SU-DHL-6 (cell line): ENCODE results near the gene CPB1.

ENCODE experiments used
- EZH2phosphoT487 ChIP-seq: fragments of 200-600 bp; sonication (generic), shearing (Covaris generic); conservative IDR thresholded peaks from 2 replicates; pipeline ENCODE4 v1.6.1; 2018; ENCODE audit warnings: mild to moderate bottlenecking, antibody characterized with exemption, low read length, moderate library complexity, mixed read lengths
- TF ChIP-seq, protein P1 (sequence below): fragments of 200-600 bp; sonication (generic); IDR thresholded peaks from one replicate; pipeline ENCODE4 v1.5.1; 2017; ENCODE audit warnings: antibody characterized with exemption, mild to moderate bottlenecking, low read length, moderate library complexity; ENCODE audit not compliant: insufficient read depth, poor library complexity, severe bottlenecking

DNA sequence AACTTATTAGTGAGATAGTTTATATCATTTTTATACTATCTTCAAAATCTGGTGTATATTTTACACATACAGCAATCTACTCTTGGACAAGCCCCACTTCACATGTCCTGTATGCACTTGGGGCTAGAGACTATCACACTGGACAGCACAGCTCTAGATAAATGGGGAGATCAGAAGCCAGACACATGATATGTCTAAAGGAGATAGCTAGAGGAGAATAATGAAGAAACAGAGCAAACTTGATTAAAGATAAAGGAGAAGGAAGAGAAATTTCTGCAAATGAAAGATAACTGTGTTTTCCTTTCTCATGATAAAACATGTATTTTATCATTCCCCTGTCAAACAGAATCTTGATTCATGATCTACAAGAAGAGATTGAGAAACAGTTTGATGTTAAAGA, 50.5 kb downstream of the CPB1 start:
- TF ChIP-seq, protein P1, sequence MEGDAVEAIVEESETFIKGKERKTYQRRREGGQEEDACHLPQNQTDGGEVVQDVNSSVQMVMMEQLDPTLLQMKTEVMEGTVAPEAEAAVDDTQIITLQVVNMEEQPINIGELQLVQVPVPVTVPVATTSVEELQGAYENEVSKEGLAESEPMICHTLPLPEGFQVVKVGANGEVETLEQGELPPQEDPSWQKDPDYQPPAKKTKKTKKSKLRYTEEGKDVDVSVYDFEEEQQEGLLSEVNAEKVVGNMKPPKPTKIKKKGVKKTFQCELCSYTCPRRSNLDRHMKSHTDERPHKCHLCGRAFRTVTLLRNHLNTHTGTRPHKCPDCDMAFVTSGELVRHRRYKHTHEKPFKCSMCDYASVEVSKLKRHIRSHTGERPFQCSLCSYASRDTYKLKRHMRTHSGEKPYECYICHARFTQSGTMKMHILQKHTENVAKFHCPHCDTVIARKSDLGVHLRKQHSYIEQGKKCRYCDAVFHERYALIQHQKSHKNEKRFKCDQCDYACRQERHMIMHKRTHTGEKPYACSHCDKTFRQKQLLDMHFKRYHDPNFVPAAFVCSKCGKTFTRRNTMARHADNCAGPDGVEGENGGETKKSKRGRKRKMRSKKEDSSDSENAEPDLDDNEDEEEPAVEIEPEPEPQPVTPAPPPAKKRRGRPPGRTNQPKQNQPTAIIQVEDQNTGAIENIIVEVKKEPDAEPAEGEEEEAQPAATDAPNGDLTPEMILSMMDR, result no peak
- TF ChIP-seq EZH2phosphoT487, result no peak
